ENCODE measurements around the gene CORO6. TPM values are rescaled to one million over a fixed set of nuclear protein-coding genes. Genes with fewer than 3 reads are reported as not detected.

The CORO6 gene
- polyA plus RNA-seq, 3 donors, result 1.7 to 3.2 (median 2.2) TPM

DNA sequence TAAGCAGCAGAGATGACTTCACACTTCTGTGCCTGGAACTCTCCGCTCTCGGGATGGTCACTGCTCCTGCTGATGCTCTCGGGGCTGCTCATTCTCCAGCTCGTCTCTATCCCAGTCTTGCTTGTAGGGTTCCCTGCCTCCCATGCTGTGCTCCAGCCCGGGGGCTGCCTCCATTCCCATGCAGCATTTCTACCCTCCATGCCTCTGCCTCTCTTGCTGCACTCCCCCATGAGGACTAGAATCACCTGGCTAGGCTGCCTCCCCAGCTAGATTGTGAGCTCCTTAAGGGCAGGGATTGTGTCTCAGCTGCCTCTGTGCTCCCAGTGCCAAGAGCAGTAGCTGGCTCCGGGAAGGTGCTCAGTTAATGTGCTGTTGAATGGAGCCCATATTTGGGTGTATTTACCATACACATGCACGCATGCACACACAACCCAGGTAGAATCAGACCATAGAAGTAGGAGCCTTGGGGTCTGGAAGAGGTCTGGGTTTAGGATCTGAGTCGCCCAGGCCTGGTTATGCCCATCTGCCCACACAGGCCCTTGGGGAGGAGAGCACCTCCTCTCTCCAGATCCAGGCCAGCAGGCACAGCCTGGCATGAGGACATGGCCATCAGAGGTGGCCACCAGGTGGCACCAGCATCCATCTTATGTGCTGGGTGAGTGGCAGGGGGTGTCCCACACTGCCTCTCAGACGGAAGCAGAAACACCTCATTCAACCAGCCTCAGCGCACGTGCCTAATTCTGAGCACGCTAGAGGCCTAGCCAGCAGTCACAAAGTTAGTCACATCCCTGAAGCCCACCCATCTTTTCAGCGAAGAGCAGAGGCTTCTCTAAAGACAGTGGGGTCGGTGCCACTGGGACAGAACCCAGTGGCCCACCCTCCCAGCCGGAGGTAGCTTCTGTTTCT, 42.6 kb downstream of the CORO6 start:
- no peak for DNase-seq (ENCODE audit: low read depth in 3 of 3, low spot score in 2 of 3)

- no peak for DNase-seq (ENCODE audit: low read depth in 3 of 3, low spot score in 2 of 3)
Measured at GRCh38 chr17:29578626-29579485, 43.9 kb downstream of the CORO6 start.

- DNase-seq (ENCODE audit: low read depth in 3 of 3, low spot score in 2 of 3), result no peak
Measured at GRCh38 chr17:29577385-29578211, 45.1 kb downstream of the CORO6 start.

GRCh38 chr17:29577001-29577370, 45.7 kb downstream of the CORO6 start:
- DNase-seq (ENCODE audit: low read depth in 3 of 3, low spot score in 2 of 3), result no peak

DNA sequence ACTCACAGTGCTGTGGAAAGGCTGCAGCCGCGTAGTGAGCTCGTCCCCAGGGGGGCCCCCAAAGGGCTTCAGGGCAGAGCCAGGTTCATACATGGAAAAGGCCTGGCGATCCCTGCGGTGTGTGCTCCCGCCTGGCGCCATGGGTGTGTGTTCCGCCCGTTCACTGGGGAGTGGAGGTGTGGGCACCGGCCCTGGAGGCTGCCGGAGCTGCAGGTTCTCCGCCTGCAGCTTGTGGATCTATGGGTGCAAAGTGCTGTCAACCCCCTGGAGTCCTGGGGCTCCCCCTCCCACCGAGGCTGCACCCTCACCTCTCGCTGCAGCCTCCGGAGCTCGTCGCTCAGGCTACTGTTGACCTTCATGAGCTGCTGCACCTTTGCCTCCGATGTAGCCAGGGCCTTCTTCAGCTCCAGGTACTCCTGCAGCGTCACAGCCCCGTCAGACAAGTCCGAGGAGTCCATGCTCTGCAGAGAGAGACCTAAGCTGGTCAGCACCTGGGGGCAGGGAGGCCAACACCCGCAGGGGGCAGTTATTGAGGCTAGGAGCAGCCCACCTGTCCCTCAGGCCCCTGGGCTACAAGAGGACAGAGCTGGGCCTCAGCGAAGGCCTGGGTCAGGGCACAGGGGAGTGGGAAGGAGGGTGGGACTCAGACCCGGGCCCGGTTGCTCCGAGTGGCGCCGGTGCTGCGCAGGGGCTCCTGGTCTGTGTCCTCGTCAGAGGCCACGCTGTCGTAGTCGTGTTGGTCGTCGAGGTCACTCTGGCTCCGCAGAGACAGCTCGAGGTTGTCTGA, 46.3 kb downstream of the CORO6 start:
- no peak for DNase-seq (ENCODE audit: low read depth in 3 of 3, low spot score in 2 of 3)

GRCh38 chr17:29575511-29576213, 47.0 kb downstream of the CORO6 start:
- no peak for DNase-seq (ENCODE audit: low read depth in 3 of 3, low spot score in 2 of 3)

DNA sequence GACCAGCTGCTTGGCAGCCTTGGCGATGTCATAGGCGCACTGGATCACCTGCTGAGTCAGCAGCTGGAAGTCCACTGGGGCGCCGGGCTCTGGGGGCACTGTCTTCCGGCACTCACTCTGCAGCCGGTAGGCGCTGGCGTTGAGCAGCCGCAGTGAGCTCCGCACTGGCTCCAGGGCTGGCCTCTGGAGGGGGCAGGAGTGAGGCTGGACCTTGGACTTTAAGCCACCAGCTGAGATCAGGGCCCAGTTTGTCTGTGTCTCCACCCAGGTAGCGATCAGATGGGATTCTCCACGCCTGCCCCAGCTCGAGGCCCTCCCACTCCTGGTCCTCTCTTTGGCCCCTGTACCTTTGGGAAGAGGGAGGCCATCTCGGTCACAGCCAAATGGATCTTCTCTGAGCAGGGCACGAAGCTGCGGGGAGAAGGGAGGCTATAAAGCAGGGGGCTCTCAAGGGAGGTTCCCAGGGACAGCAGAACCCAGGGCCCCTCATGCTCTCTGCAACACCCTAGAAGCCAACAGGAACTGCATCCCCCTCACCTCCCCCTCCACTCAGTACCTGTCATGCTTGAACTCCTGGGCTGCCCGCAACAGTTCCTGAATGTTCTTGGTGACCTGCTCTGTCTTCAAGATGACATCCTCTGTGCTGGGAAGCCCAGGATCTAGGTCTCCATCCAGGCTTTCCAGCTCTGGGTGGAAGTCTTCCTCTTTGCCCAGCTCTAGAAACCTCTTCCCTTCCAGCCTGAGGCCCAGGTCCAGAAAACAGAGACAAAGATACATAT, 47.8 kb downstream of the CORO6 start:
- no peak for DNase-seq (ENCODE audit: low read depth in 3 of 3, low spot score in 2 of 3)

- no peak for DNase-seq (ENCODE audit: low read depth in 3 of 3, low spot score in 2 of 3)
Measured at GRCh38 chr17:29573871-29574731, 48.6 kb downstream of the CORO6 start.

DNA sequence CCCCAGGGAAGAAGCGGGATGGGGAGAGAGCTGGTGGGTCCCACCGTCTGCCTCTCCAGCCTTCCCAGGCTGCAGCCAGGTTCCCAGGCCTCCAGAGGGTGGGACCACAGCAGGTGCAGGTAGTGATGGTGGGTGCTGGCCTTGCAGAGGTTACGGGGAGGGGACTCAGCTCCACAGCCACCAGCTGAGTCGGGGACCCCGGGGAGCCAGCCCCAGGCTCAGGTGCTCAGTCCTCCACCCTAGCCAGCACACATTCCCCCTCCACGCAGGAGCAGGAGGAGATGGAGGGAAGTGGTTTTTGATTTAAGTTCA, 49.2 kb downstream of the CORO6 start:
- no peak for DNase-seq (ENCODE audit: low read depth in 3 of 3, low spot score in 2 of 3)

GRCh38 chr17:29572691-29573557, 49.8 kb downstream of the CORO6 start:
- no peak for DNase-seq (ENCODE audit: low read depth in 3 of 3, low spot score in 2 of 3)

- DNase-seq (ENCODE audit: low read depth in 3 of 3, low spot score in 2 of 3), result no peak
Measured at GRCh38 chr17:29571883-29572681, 50.6 kb downstream of the CORO6 start.

- DNase-seq (ENCODE audit: low read depth in 3 of 3, low spot score in 2 of 3), result no peak
Measured at GRCh38 chr17:29571486-29571882, 51.2 kb downstream of the CORO6 start.

DNA sequence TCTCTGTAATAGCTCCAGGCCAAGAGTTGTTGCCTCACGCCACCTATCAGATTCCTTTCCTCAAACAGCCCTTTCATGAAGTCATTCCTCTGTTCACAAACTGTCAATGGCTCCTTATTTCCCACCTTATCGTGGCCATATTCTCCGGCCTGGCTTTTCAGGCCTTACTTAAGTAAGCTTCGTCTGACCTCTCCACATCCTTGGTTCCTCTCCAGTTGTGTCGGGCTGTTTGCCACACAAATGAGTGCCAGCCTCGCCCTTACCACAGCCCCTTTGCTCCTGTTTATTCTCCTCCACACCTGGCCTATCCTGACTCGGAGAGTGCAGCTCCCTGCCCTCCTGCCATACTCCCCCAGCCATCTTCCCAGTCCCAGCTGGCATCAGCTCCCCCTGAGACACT, 52.2 kb downstream of the CORO6 start:
- DNase-seq (ENCODE audit: low read depth in 3 of 3, low spot score in 2 of 3), result no peak

DNA sequence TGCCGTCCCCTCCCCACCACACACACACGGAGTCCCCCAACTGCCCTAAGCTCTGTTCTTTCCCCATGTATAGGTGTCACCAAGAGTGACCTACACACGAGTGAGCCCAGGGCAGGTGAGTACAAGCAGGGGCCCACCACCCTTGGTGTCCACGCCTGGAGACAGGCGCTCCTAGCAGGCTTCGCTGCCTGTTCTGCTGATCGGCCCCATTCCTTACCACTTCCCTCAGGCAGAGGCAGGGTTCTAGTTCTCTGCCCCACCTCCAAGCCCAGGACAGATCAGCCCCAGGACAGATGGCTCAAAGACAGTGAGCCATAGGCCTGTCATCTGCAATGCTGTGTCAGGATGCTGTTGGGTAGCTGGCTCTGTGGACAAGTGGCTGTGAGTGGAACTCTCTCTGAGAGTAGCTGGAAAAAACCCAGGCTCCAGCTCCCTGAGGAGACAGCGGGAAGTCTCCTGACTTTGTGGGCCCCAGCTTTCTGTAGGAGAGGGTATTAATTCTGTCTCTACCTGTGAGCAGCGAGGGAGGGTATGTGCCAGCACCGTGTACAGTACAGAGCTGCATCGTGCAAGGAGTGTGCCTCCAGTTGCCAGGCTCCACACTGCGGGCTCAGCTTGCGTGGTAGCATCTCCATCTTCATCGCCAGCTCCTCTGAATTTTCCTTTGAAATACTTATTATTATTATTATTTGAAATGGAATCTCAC, 53.3 kb downstream of the CORO6 start:
- DNase-seq (ENCODE audit: low read depth in 3 of 3, low spot score in 2 of 3), result no peak
